ENCODE data around the gene CBLN3. TPM values are rescaled to one million over a fixed set of nuclear protein-coding genes. Genes with fewer than 3 reads are reported as not detected.
A peak's percentile ranks its signal among the peaks of the same experiment; 100 is the strongest.
"Not testable (repeated sequence)": the region's sequence is repeated elsewhere in the genome, so short reads cannot be mapped to it uniquely, and the experiment has no call there.

Gene CBLN3
- total RNA-seq: 1 to 10 TPM; 2.1 to 6.9 (median 5.1) TPM

- peaks cover 0 to 58% (median 28%) of the 10 kb centered on the region in 4 donors for H3K4me1 ChIP-seq
Measured at GRCh38 chr14:24429395-24430142, at the start of gene CBLN3, which contains the start of gene KHNYN. Gene CBLN3, minus strand, starts transcription at chr14:24429668. Its CDS starts 614 bp downstream, at chr14:24429054. Gene KHNYN, plus strand, starts transcription at chr14:24429954. Its CDS starts 777 bp downstream, at chr14:24430731.

GRCh38 chr14:24475261-24475660 is 45.8 kb upstream of the CBLN3 start:
- WGBS, 2 donors: 81 to 82% methylated on average over 4 of the region's 4 CpGs
- no peak overlapping the region for H3K27ac ChIP-seq
- peaks cover 0 to 10% (median 0%) of the 10 kb centered on the region in 3 donors for H3K36me3 ChIP-seq
- no peaks in the 10 kb centered on the region for H3K27me3 ChIP-seq
- no peaks in the 10 kb centered on the region for H3K9me3 ChIP-seq
- TF ChIP-seq CTCF (IDR thresholded peaks at IDR 0.05) (no peak), POLR2A (IDR thresholded peaks at IDR 0.05) (no peak), EP300 (IDR thresholded peaks at IDR 0.05) (no peak)
- no peak overlapping the region for H3K4me3 ChIP-seq
- H3K4me1 ChIP-seq: no peaks in the 10 kb centered on the region
- DNase-seq (ENCODE audit: low spot score in 2 of 2): no peak

More at GRCh38 chr14:24429395-24430142, at the start of gene CBLN3, which contains the start of gene KHNYN:
- no peaks in the 10 kb centered on the region for H3K27me3 ChIP-seq
- DNase-seq (ENCODE audit: low spot score in 2 of 2): peak; percentile 81 to 82
- no peaks in the 10 kb centered on the region for H3K9me3 ChIP-seq
- peak within 1 kb of the TSS; percentile 95 to 99 (median 96) for H3K27ac ChIP-seq
- peak within 1 kb of the TSS; percentile 61 to 96 (median 72) for H3K4me3 ChIP-seq
- peaks cover 0 to 33% (median 5%) of the 10 kb centered on the region in 3 donors for H3K36me3 ChIP-seq
- WGBS, 2 donors: 2% methylated on average over 54 to 57 of the region's 57 CpGs
- TF ChIP-seq POLR2A (IDR thresholded peaks at IDR 0.05): peak; percentile 93 to 97
- TF ChIP-seq EP300 (IDR thresholded peaks at IDR 0.05): peak; percentile 32 to 97
- peak in 1 of 5 experiments; percentile 55 for TF ChIP-seq CTCF (IDR thresholded peaks at IDR 0.05)

GRCh38 chr14:24473211-24473610 is 43.7 kb upstream of the CBLN3 start:
- 67 to 84% methylated on average over 3 to 8 of the region's 12 CpGs for WGBS, 2 donors
- Histone ChIP-seq H3K27me3 (no peaks in the 10 kb centered on the region), H3K4me3 (no peak overlapping the region), H3K36me3 (peaks cover 0 to 10% (median 0%) of the 10 kb centered on the region in 3 donors), H3K4me1 (no peaks in the 10 kb centered on the region), H3K9me3 (peaks cover 0 to 4% (median 0%) of the 10 kb centered on the region in 4 donors), H3K27ac (no peak overlapping the region)
- DNase-seq (ENCODE audit: low spot score in 2 of 2): no peak
- TF ChIP-seq CTCF (IDR thresholded peaks at IDR 0.05): no peak
- TF ChIP-seq POLR2A (IDR thresholded peaks at IDR 0.05): no peak
- no peak for TF ChIP-seq EP300 (IDR thresholded peaks at IDR 0.05)

- not testable (repeated sequence) for H3K27ac ChIP-seq; H3K4me3 ChIP-seq; H3K4me1 ChIP-seq; DNase-seq (ENCODE audit: low spot score in 2 of 2); H3K9me3 ChIP-seq; H3K27me3 ChIP-seq
- peaks cover 0 to 10% (median 0%) of the 10 kb centered on the region in 3 donors for H3K36me3 ChIP-seq
- 88 to 91% methylated on average over 2 of the region's 2 CpGs for WGBS, 2 donors
Measured at GRCh38 chr14:24470450-24470849, 41.0 kb upstream of the CBLN3 start.

GRCh38 chr14:24465805-24466204 is 36.3 kb upstream of the CBLN3 start:
- no peak overlapping the region for H3K27ac ChIP-seq
- no peak for DNase-seq (ENCODE audit: low spot score in 2 of 2)
- H3K36me3 ChIP-seq: peaks cover 0 to 10% (median 0%) of the 10 kb centered on the region in 3 donors
- no peak for TF ChIP-seq EP300 (IDR thresholded peaks at IDR 0.05)
- TF ChIP-seq POLR2A (IDR thresholded peaks at IDR 0.05): no peak
- no peak for TF ChIP-seq CTCF (IDR thresholded peaks at IDR 0.05)
- H3K4me1 ChIP-seq: no peaks in the 10 kb centered on the region
- H3K27me3 ChIP-seq: no peaks in the 10 kb centered on the region
- WGBS, 2 donors: 90 to 91% methylated on average over 3 of the region's 3 CpGs
- H3K4me3 ChIP-seq: no peak overlapping the region
- H3K9me3 ChIP-seq: peaks cover 0 to 4% (median 0%) of the 10 kb centered on the region in 4 donors

All from tibial nerve (tissue), 4 donors.